SH-SY5Y (cell line): ENCODE data around the gene OSBPL5.

ENCODE experiments used
- GATA2 ChIP-seq: IDR thresholded peaks from 2 replicates; pipeline ENCODE4 v1.6.1; 2011; ENCODE audit warnings: mild to moderate bottlenecking, low read depth, low read length
- GATA3 ChIP-seq: IDR thresholded peaks from 2 replicates; pipeline ENCODE4 v1.6.1; 2011; ENCODE audit warnings: low read depth, mild to moderate bottlenecking, low read length, moderate library complexity

DNA sequence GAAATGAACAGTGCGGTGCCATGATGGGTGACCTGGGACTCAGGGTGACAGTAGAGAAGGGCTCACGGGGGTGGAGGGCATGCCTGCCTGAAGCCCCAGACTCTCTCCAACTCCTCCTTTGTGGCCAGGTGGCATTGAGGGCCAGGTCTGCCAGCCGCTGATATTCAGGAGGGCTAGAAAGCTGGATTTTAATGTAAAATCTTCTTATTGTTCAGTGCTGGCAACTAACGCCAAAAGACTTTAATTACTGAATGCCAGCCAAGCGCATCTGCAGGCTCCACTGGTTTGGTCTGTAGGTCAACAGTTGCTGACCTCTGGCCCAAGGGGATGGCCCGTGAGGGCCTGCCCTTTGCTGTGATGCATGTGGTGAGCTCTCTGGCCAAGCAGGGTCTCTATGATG is 43.2 kb upstream of the OSBPL5 start:
- TF ChIP-seq GATA2, result no peak
- TF ChIP-seq GATA3, result no peak
